WERI-Rb-1 (cell line): ENCODE measurements around the gene CIART.

Source experiments
- DNase-seq: peaks from one replicate; pipeline ENCODE4 v3.0.0-alpha.2; 2020
- H3K27ac ChIP-seq: fragments of 250-450 bp; sonication (Bioruptor Pico); 2 replicates; pipeline ENCODE4 v1.5.1; 2020; ENCODE audit warnings: mild to moderate bottlenecking, moderate library complexity
- H3K27me3 ChIP-seq: fragments of 250-450 bp; sonication (Bioruptor Pico); 2 replicates; pipeline ENCODE4 v1.5.1; 2021; ENCODE audit warnings: mild to moderate bottlenecking, low read depth, moderate library complexity; ENCODE audit not compliant: insufficient read depth, severe bottlenecking
- H3K36me3 ChIP-seq: fragments of 250-450 bp; sonication (Bioruptor Pico); 2 replicates; pipeline ENCODE4 v1.5.1; 2020; ENCODE audit warnings: mild to moderate bottlenecking, moderate library complexity
- H3K4me3 ChIP-seq: 2 replicates; pipeline ENCODE4 v1.5.1; 2011; ENCODE audit warnings: low read depth, mild to moderate bottlenecking, control low read depth, low read length
- H3K9me3 ChIP-seq: fragments of 250-450 bp; sonication (Bioruptor Pico); 2 replicates; pipeline ENCODE4 v1.5.1; 2021; ENCODE audit warnings: mild to moderate bottlenecking, moderate library complexity; ENCODE audit not compliant: severe bottlenecking
- TF ChIP-seq, protein P1 (sequence below): IDR thresholded peaks from 2 replicates; pipeline ENCODE4 v1.5.1; 2011; ENCODE audit warnings: low read depth, mild to moderate bottlenecking, control low read depth, inconsistent platforms, low read length

The CIART gene

GRCh38 chr1:150332651-150333290 lies 50.4 kb downstream of the CIART start:
- H3K4me3 ChIP-seq, result no peak overlapping the region
- H3K36me3 ChIP-seq, result peaks cover 99% of the 10 kb centered on the region
- TF ChIP-seq, protein P1, sequence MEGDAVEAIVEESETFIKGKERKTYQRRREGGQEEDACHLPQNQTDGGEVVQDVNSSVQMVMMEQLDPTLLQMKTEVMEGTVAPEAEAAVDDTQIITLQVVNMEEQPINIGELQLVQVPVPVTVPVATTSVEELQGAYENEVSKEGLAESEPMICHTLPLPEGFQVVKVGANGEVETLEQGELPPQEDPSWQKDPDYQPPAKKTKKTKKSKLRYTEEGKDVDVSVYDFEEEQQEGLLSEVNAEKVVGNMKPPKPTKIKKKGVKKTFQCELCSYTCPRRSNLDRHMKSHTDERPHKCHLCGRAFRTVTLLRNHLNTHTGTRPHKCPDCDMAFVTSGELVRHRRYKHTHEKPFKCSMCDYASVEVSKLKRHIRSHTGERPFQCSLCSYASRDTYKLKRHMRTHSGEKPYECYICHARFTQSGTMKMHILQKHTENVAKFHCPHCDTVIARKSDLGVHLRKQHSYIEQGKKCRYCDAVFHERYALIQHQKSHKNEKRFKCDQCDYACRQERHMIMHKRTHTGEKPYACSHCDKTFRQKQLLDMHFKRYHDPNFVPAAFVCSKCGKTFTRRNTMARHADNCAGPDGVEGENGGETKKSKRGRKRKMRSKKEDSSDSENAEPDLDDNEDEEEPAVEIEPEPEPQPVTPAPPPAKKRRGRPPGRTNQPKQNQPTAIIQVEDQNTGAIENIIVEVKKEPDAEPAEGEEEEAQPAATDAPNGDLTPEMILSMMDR, result no peak

More at GRCh38 chr1:150332651-150333290, 50.4 kb downstream of the CIART start:
- Histone ChIP-seq H3K27me3 (no peaks in the 10 kb centered on the region), H3K9me3 (no peaks in the 10 kb centered on the region), H3K27ac (no peak overlapping the region)
- no peak for DNase-seq
